Ishikawa (cell line): ENCODE measurements around the gene CALN1.

Source experiments
- CEBPB ChIP-seq: IDR thresholded peaks from 2 replicates; pipeline ENCODE4 v1.6.1; 2012
- CREB1 ChIP-seq: IDR thresholded peaks from 2 replicates; pipeline ENCODE4 v1.6.1; 2012; ENCODE audit warnings: low read depth
- EGR1 ChIP-seq: IDR thresholded peaks from 2 replicates; pipeline ENCODE4 v1.6.1; 2012
- EP300 ChIP-seq: IDR thresholded peaks from 2 replicates; pipeline ENCODE4 v1.6.1; 2012; ENCODE audit warnings: borderline replicate concordance
- MAX ChIP-seq: IDR thresholded peaks from 2 replicates; pipeline ENCODE4 v1.6.1; 2012
- NFIC ChIP-seq: IDR thresholded peaks from 2 replicates; pipeline ENCODE4 v1.6.1; 2012
- RAD21 ChIP-seq: IDR thresholded peaks from 2 replicates; pipeline ENCODE4 v1.6.1; 2012; ENCODE audit warnings: low read depth
- REST ChIP-seq: IDR thresholded peaks from 2 replicates; pipeline ENCODE4 v1.6.1; 2012; ENCODE audit warnings: low read depth, mild to moderate bottlenecking
- TAF1 ChIP-seq: IDR thresholded peaks from 2 replicates; pipeline ENCODE4 v1.6.1; 2012; ENCODE audit warnings: low read depth, mild to moderate bottlenecking
- TCF12 ChIP-seq: IDR thresholded peaks from 2 replicates; pipeline ENCODE4 v1.6.1; 2012; ENCODE audit warnings: low read depth
- TEAD4 ChIP-seq: IDR thresholded peaks from 2 replicates; pipeline ENCODE4 v1.6.1; 2012
- USF1 ChIP-seq: IDR thresholded peaks from 2 replicates; pipeline ENCODE4 v1.6.1; 2012
- YY1 ChIP-seq: IDR thresholded peaks from 2 replicates; pipeline ENCODE4 v1.6.1; 2012; ENCODE audit warnings: low read depth
- ZBTB7A ChIP-seq: IDR thresholded peaks from 2 replicates; pipeline ENCODE4 v1.6.1; 2012; ENCODE audit warnings: low read depth

- TF ChIP-seq RAD21: no peak
- no peak for TF ChIP-seq EP300
- no peak for TF ChIP-seq MAX
- TF ChIP-seq TEAD4: no peak
- TF ChIP-seq YY1: no peak
- TF ChIP-seq USF1: no peak
- no peak for TF ChIP-seq REST
- no peak for TF ChIP-seq CEBPB
- TF ChIP-seq TCF12: no peak
- no peak for TF ChIP-seq ZBTB7A
- TF ChIP-seq TAF1: no peak
- no peak for TF ChIP-seq CREB1
- TF ChIP-seq NFIC: no peak
- no peak for TF ChIP-seq EGR1
Measured at GRCh38 chr7:72176875-72177274, 235.3 kb downstream of the CALN1 start.
